ENCODE measurements around the gene CREB1. TPM values are rescaled to one million over a fixed set of nuclear protein-coding genes. Genes with fewer than 3 reads are reported as not detected.

Gene CREB1
- polyA plus RNA-seq, 1 of the 3 experiments (the other 2 are of a cell fraction): 14.5 TPM

DNA sequence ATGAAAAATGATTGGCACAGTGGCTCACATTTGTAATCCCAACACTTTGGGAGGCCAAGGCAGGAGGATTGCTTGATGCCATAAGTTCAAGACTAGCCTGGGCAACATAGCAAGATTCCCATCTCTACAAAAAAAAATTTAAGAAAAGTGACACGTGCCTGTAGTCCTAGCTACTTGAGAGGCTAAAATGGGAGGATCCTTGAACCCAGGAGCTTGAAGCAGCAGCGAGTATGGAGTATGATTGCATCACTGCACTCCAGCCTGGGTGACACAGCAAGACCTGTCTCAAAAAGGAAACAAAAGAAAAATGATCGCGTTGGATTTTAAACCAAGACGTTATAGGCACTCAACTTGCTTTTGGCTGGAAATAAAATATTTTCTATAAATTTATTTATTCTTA lies 37.8 kb upstream of the CREB1 start:
- no peak overlapping the region for H3K27ac ChIP-seq (ENCODE audit: low read depth in 2 of 2, low read length in 1 of 2)
- H3K4me2 ChIP-seq: no peak overlapping the region
- CTCF ChIA-PET: interaction anchor here (1.5 kb wide), 1 partner anchor 13 kb away, joined by 3 read pairs; no protein-coding TSS in a partner anchor
- H2AFZ ChIP-seq (ENCODE audit: low read depth): no peak overlapping the region
- no peaks in the 10 kb centered on the region for H3K79me2 ChIP-seq (ENCODE audit: insufficient read depth)
- H3K9ac ChIP-seq: no peak overlapping the region
- no peak for DNase-seq
- no peaks in the 10 kb centered on the region for H4K20me1 ChIP-seq (ENCODE audit: insufficient read depth)
- H3F3A ChIP-seq (replicated peaks; ENCODE audit: insufficient read depth): peaks cover 6% of the 10 kb centered on the region
- H3K4me1 ChIP-seq (ENCODE audit: control insufficient read depth in 1 of 2, insufficient read depth in 2 of 2, low read depth in 1 of 2, low read length in 1 of 2): peaks cover 0 to 9% of the 10 kb centered on the region in 2 experiments; a peak in 3 of 4 replicates
- no peaks in the 10 kb centered on the region for H3K9me3 ChIP-seq
- TF ChIP-seq, protein P1, sequence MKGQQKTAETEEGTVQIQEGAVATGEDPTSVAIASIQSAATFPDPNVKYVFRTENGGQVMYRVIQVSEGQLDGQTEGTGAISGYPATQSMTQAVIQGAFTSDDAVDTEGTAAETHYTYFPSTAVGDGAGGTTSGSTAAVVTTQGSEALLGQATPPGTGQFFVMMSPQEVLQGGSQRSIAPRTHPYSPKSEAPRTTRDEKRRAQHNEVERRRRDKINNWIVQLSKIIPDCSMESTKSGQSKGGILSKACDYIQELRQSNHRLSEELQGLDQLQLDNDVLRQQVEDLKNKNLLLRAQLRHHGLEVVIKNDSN (IDR thresholded peaks at IDR 0.05; ENCODE audit: borderline replicate concordance, low read depth): no peak
- TF ChIP-seq RCOR1 (IDR thresholded peaks at IDR 0.05; ENCODE audit: low read length): no peak
- TF ChIP-seq MXI1 (IDR thresholded peaks at IDR 0.05; ENCODE audit: low read depth, low read length): no peak
- TF ChIP-seq RAD21 (IDR thresholded peaks at IDR 0.05; ENCODE audit: low read length): no peak
- TF ChIP-seq SMC3 (IDR thresholded peaks at IDR 0.05; ENCODE audit: low read depth, low read length): no peak
- TF ChIP-seq ELF1 (IDR thresholded peaks at IDR 0.05): no peak
- TF ChIP-seq, protein P2, sequence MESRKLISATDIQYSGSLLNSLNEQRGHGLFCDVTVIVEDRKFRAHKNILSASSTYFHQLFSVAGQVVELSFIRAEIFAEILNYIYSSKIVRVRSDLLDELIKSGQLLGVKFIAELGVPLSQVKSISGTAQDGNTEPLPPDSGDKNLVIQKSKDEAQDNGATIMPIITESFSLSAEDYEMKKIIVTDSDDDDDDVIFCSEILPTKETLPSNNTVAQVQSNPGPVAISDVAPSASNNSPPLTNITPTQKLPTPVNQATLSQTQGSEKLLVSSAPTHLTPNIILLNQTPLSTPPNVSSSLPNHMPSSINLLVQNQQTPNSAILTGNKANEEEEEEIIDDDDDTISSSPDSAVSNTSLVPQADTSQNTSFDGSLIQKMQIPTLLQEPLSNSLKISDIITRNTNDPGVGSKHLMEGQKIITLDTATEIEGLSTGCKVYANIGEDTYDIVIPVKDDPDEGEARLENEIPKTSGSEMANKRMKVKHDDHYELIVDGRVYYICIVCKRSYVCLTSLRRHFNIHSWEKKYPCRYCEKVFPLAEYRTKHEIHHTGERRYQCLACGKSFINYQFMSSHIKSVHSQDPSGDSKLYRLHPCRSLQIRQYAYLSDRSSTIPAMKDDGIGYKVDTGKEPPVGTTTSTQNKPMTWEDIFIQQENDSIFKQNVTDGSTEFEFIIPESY (IDR thresholded peaks at IDR 0.05; ENCODE audit: borderline replicate concordance, low read depth): no peak
- TF ChIP-seq SIN3A (IDR thresholded peaks at IDR 0.05; ENCODE audit: borderline replicate concordance, low read depth, low read length): no peak
- no peak for TF ChIP-seq TCF12 (IDR thresholded peaks at IDR 0.05)
- TF ChIP-seq GABPA (IDR thresholded peaks at IDR 0.05; ENCODE audit: low read depth): no peak
- TF ChIP-seq, protein P3, sequence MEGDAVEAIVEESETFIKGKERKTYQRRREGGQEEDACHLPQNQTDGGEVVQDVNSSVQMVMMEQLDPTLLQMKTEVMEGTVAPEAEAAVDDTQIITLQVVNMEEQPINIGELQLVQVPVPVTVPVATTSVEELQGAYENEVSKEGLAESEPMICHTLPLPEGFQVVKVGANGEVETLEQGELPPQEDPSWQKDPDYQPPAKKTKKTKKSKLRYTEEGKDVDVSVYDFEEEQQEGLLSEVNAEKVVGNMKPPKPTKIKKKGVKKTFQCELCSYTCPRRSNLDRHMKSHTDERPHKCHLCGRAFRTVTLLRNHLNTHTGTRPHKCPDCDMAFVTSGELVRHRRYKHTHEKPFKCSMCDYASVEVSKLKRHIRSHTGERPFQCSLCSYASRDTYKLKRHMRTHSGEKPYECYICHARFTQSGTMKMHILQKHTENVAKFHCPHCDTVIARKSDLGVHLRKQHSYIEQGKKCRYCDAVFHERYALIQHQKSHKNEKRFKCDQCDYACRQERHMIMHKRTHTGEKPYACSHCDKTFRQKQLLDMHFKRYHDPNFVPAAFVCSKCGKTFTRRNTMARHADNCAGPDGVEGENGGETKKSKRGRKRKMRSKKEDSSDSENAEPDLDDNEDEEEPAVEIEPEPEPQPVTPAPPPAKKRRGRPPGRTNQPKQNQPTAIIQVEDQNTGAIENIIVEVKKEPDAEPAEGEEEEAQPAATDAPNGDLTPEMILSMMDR (IDR thresholded peaks at IDR 0.05): no peak
- no peak for TF ChIP-seq RFX5 (IDR thresholded peaks at IDR 0.05; ENCODE audit: low read length)
- 94% methylated on average over 5 of the region's 5 CpGs for WGBS (ENCODE audit: low lambda C conversion rate)
- POLR2A ChIA-PET: interaction anchor here (0.6 kb wide), 1 partner anchor 541 kb away, joined by 3 read pairs; no protein-coding TSS in a partner anchor
- no peak overlapping the region for H3K4me3 ChIP-seq (ENCODE audit: low read depth in 2 of 2, low read length in 1 of 2)
- H3K9me2 ChIP-seq: no peaks in the 10 kb centered on the region
- no peaks in the 10 kb centered on the region for H3K27me3 ChIP-seq (ENCODE audit: insufficient read depth)
- H3K36me3 ChIP-seq (replicated peaks in 1 of 2; ENCODE audit: control insufficient read depth in 1 of 2, insufficient read depth in 2 of 2, low read length in 1 of 2): no peaks in the 10 kb centered on the region

DNA sequence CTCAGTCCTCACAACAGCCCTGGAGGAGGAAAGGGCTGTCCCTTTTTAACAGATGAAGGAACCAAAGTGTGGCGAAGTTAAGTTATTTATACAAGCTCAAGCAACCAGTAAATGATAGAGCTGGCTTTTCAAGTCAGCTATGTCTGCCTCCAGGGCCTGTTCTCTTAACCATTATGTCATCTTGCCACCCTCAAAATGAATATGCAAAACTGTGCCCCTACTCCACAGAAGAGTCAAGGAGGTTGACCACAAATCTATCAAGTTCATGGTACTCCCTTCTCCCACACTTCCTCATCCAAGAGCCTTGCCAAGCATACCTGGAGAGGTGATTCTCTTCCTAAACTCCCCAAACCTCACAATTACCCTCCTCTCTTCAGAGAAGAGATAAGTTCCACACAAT lies 37.3 kb upstream of the CREB1 start:
- Histone ChIP-seq H3K4me1 (ENCODE audit: control insufficient read depth in 1 of 2, insufficient read depth in 2 of 2, low read depth in 1 of 2, low read length in 1 of 2) (peaks cover 0 to 9% of the 10 kb centered on the region in 2 experiments; a peak in 3 of 4 replicates), H4K20me1 (ENCODE audit: insufficient read depth) (no peaks in the 10 kb centered on the region), H3K9ac (no peak overlapping the region), H2AFZ (ENCODE audit: low read depth) (no peak overlapping the region), H3K4me3 (ENCODE audit: low read depth in 2 of 2, low read length in 1 of 2) (no peak overlapping the region), H3F3A (replicated peaks; ENCODE audit: insufficient read depth) (peaks cover 3% of the 10 kb centered on the region), H3K27me3 (ENCODE audit: insufficient read depth) (no peaks in the 10 kb centered on the region), H3K79me2 (ENCODE audit: insufficient read depth) (no peaks in the 10 kb centered on the region), H3K9me3 (no peaks in the 10 kb centered on the region), H3K36me3 (replicated peaks in 1 of 2; ENCODE audit: control insufficient read depth in 1 of 2, insufficient read depth in 2 of 2, low read length in 1 of 2) (no peaks in the 10 kb centered on the region), H3K9me2 (no peaks in the 10 kb centered on the region), H3K4me2 (no peak overlapping the region), H3K27ac (ENCODE audit: low read depth in 2 of 2, low read length in 1 of 2) (no peak overlapping the region)
- POLR2A ChIA-PET: interaction anchor here (0.6 kb wide), 1 partner anchor 542 kb away, joined by 3 read pairs; no protein-coding TSS in a partner anchor
- DNase-seq: no peak
- CTCF ChIA-PET: interaction anchor here (1.5 kb wide), 1 partner anchor 13 kb away, joined by 3 read pairs; no protein-coding TSS in a partner anchor
- 94% methylated on average over 1 of the region's 1 CpG for WGBS (ENCODE audit: low lambda C conversion rate)
- TF ChIP-seq GABPA (IDR thresholded peaks at IDR 0.05; ENCODE audit: low read depth) (no peak), SIN3A (IDR thresholded peaks at IDR 0.05; ENCODE audit: borderline replicate concordance, low read depth, low read length) (no peak), TAF1 (IDR thresholded peaks at IDR 0.05; ENCODE audit: borderline replicate concordance, low read depth, low read length) (no peak), RXRA (IDR thresholded peaks at IDR 0.05; ENCODE audit: borderline replicate concordance, low read depth) (no peak), RCOR1 (IDR thresholded peaks at IDR 0.05; ENCODE audit: low read length) (no peak), RAD21 (IDR thresholded peaks at IDR 0.05; ENCODE audit: low read length) (no peak), FOXJ3 (CRISPR knock-in tag; IDR thresholded peaks at IDR 0.05) (no peak), GATA2 (CRISPR knock-in tag; IDR thresholded peaks at IDR 0.05) (no peak), CHD2 (IDR thresholded peaks at IDR 0.05; ENCODE audit: low read length, partially characterized antibody) (no peak), FOXM1 (IDR thresholded peaks at IDR 0.05; ENCODE audit: low read depth) (no peak), TCF12 (IDR thresholded peaks at IDR 0.05) (no peak)
- TF ChIP-seq, protein P4, sequence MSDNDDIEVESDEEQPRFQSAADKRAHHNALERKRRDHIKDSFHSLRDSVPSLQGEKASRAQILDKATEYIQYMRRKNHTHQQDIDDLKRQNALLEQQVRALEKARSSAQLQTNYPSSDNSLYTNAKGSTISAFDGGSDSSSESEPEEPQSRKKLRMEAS (IDR thresholded peaks at IDR 0.05; ENCODE audit: low read depth): no peak
- TF ChIP-seq, protein P5, sequence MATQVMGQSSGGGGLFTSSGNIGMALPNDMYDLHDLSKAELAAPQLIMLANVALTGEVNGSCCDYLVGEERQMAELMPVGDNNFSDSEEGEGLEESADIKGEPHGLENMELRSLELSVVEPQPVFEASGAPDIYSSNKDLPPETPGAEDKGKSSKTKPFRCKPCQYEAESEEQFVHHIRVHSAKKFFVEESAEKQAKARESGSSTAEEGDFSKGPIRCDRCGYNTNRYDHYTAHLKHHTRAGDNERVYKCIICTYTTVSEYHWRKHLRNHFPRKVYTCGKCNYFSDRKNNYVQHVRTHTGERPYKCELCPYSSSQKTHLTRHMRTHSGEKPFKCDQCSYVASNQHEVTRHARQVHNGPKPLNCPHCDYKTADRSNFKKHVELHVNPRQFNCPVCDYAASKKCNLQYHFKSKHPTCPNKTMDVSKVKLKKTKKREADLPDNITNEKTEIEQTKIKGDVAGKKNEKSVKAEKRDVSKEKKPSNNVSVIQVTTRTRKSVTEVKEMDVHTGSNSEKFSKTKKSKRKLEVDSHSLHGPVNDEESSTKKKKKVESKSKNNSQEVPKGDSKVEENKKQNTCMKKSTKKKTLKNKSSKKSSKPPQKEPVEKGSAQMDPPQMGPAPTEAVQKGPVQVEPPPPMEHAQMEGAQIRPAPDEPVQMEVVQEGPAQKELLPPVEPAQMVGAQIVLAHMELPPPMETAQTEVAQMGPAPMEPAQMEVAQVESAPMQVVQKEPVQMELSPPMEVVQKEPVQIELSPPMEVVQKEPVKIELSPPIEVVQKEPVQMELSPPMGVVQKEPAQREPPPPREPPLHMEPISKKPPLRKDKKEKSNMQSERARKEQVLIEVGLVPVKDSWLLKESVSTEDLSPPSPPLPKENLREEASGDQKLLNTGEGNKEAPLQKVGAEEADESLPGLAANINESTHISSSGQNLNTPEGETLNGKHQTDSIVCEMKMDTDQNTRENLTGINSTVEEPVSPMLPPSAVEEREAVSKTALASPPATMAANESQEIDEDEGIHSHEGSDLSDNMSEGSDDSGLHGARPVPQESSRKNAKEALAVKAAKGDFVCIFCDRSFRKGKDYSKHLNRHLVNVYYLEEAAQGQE (IDR thresholded peaks at IDR 0.05; ENCODE audit: low read depth, low read length): no peak

Measured in SK-N-SH (cell line).